Measurements from ENCODE around the gene PEMT.

GRCh38 chr17:17626151-17626805, 34.8 kb upstream of the PEMT start:
- no peak for TF ChIP-seq CTCF (IDR thresholded peaks at IDR 0.05)
- TF ChIP-seq ZFX (IDR thresholded peaks at IDR 0.05; ENCODE audit: borderline replicate concordance), result no peak
